Measurements from ENCODE around the gene MYO18B. TPM values are rescaled to one million over a fixed set of nuclear protein-coding genes. Genes with fewer than 3 reads are reported as not detected.

Gene MYO18B
- total RNA-seq, 1 donor from 2014 or later: 17.6 TPM

GRCh38 chr22:25908212-25908611 is 166.2 kb downstream of the MYO18B start:
- DNase-seq: no peak

- DNase-seq: no peak
Observed at GRCh38 chr22:25908755-25909154, 166.8 kb downstream of the MYO18B start.

- no peak for DNase-seq
Observed at GRCh38 chr22:25909614-25910387, 167.8 kb downstream of the MYO18B start.

- no peak for DNase-seq
Observed at GRCh38 chr22:25911243-25911972, 169.4 kb downstream of the MYO18B start.

- DNase-seq: no peak
Observed at GRCh38 chr22:25919452-25919851, 177.5 kb downstream of the MYO18B start.

GRCh38 chr22:25922141-25922540 is 180.2 kb downstream of the MYO18B start:
- no peak for DNase-seq

GRCh38 chr22:25923914-25924313 is 181.9 kb downstream of the MYO18B start:
- no peak for DNase-seq

- DNase-seq: no peak
Observed at GRCh38 chr22:25928038-25928437, 186.1 kb downstream of the MYO18B start.

GRCh38 chr22:25929321-25929878 is 187.4 kb downstream of the MYO18B start:
- no peak for DNase-seq

GRCh38 chr22:25930083-25930482 is 188.1 kb downstream of the MYO18B start:
- no peak for DNase-seq

- no peak for DNase-seq
Observed at GRCh38 chr22:25930788-25931310, 188.9 kb downstream of the MYO18B start.

- DNase-seq: no peak
Observed at GRCh38 chr22:25933158-25933788, 191.3 kb downstream of the MYO18B start.

- no peak for DNase-seq
Observed at GRCh38 chr22:25935266-25936058, 193.5 kb downstream of the MYO18B start.

- no peak for DNase-seq
Observed at GRCh38 chr22:25938151-25938550, 196.2 kb downstream of the MYO18B start.

- DNase-seq: no peak
Observed at GRCh38 chr22:25939384-25939783, 197.4 kb downstream of the MYO18B start.

- no peak for DNase-seq
Observed at GRCh38 chr22:25940479-25940878, 198.5 kb downstream of the MYO18B start.

GRCh38 chr22:25941365-25941960 is 199.5 kb downstream of the MYO18B start:
- no peak for DNase-seq

GRCh38 chr22:25942115-25942855 is 200.3 kb downstream of the MYO18B start:
- DNase-seq: peak; percentile 12

- peak; percentile 29 for DNase-seq
Observed at GRCh38 chr22:25942856-25943411, 200.9 kb downstream of the MYO18B start.

GRCh38 chr22:25950111-25950510 is 208.1 kb downstream of the MYO18B start:
- no peak for DNase-seq
